ENCODE results near the gene CDCA3. TPM values are rescaled to one million over a fixed set of nuclear protein-coding genes. Genes with fewer than 3 reads are reported as not detected.

Gene CDCA3
- total and polyA plus RNA-seq, 2 of the 13 experiments (the other 11 are each of a cell fraction or from before 2014, with no cell fraction given): 32.7 to 56.5 TPM

- TF ChIP-seq ZNF614 (CRISPR knock-in tag; IDR thresholded peaks at IDR 0.05; ENCODE audit: borderline replicate concordance) (no peak; the same call in 1 of the 2 replicates), ZNF747 (CRISPR knock-in tag; IDR thresholded peaks at IDR 0.05; ENCODE audit: borderline replicate concordance) (peak; percentile 62), ZNF329 (CRISPR knock-in tag; IDR thresholded peaks at IDR 0.05; ENCODE audit: low read depth) (0 out of 2 replicates have a peak, but pooled peaks have one; percentile 30), RBAK (CRISPR knock-in tag; IDR thresholded peaks at IDR 0.05) (no peak), HDAC2 (CRISPR knock-in tag; IDR thresholded peaks at IDR 0.05) (no peak), ERF (CRISPR knock-in tag; IDR thresholded peaks at IDR 0.05) (peak; percentile 50; the same call in 1 of the 2 replicates), PHF20 (CRISPR knock-in tag; IDR thresholded peaks at IDR 0.05) (no peak; the same call in 1 of the 2 replicates), ZNF713 (CRISPR knock-in tag; IDR thresholded peaks at IDR 0.05) (no peak), PLSCR1 (CRISPR knock-in tag; IDR thresholded peaks at IDR 0.05; ENCODE audit: borderline replicate concordance) (no peak), CCDC6 (CRISPR knock-in tag; IDR thresholded peaks at IDR 0.05) (no peak; the same call in 1 of the 2 replicates), NFKB2 (CRISPR knock-in tag; IDR thresholded peaks at IDR 0.05; ENCODE audit: borderline replicate concordance) (no peak), CAMTA2 (CRISPR knock-in tag; IDR thresholded peaks at IDR 0.05; ENCODE audit: borderline replicate concordance) (no peak; the same call in 1 of the 2 replicates), ZBTB10 (CRISPR knock-in tag; IDR thresholded peaks at IDR 0.05; ENCODE audit: borderline replicate concordance) (no peak), SKIL (CRISPR knock-in tag; IDR thresholded peaks at IDR 0.05; ENCODE audit: borderline replicate concordance) (no peak; the same call in 1 of the 2 replicates), TBL1XR1 (IDR thresholded peaks at IDR 0.05; ENCODE audit: borderline replicate concordance, low read length, partially characterized antibody) (no peak), ZNF660 (CRISPR knock-in tag; IDR thresholded peaks at IDR 0.05; ENCODE audit: borderline replicate concordance, low read depth) (no peak), ZNF607 (CRISPR knock-in tag; IDR thresholded peaks at IDR 0.05; ENCODE audit: borderline replicate concordance) (no peak; the same call in 1 of the 2 replicates), RFXANK (CRISPR knock-in tag; IDR thresholded peaks at IDR 0.05) (peak; percentile 76; the same call in 1 of the 2 replicates), GPBP1L1 (CRISPR knock-in tag; IDR thresholded peaks at IDR 0.05) (no peak), CBX2 (IDR thresholded peaks at IDR 0.05; ENCODE audit: low read depth, low read length) (no peak), CBX2 (CRISPR knock-in tag; IDR thresholded peaks at IDR 0.05; ENCODE audit: low read depth) (no peak)
Measured at GRCh38 chr12:6867413-6868210, 16.5 kb upstream of the CDCA3 start, which contains the start of gene TPI1 (continued).

Measured in HepG2 (cell line).